Measurements from ENCODE around the gene PFKFB2.

The PFKFB2 gene

DNA sequence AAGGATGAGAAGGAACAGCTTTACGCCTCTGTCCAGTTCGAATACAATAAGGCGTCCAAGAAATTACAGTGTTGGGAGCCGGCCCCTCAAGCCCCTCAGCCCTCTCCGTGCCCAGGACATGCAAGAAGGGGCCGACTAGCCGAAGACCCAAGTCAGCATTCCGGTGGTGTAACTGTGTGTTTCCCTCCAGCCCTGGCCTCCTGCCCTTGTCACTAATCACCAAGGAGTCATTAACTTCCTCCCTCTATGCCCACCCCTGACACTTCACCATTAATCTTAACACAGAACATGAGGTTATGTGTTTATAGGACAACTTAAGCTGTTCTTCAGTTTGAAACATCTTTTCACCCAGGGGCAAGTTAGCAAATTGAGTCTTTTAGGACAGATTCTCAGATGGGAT lies 19.2 kb downstream of the PFKFB2 start:
- Histone ChIP-seq H3K36me3 (ENCODE audit: insufficient read depth, low read length) (no peaks in the 10 kb centered on the region), H3K9ac (ENCODE audit: insufficient read length) (no peak overlapping the region), H3K9me3 (ENCODE audit: low read depth, low read length) (no peaks in the 10 kb centered on the region), H3K27ac (no peak overlapping the region), H3K4me3 (no peak overlapping the region)
- no peak for TF ChIP-seq EZH2 (IDR thresholded peaks at IDR 0.05)
- no peak for TF ChIP-seq POLR2AphosphoS5 (IDR thresholded peaks at IDR 0.05; ENCODE audit: borderline replicate concordance, low read depth, low read length)
- no peak for TF ChIP-seq FOXP2 (optimal IDR thresholded peaks at IDR 0.05; ENCODE audit: control extremely low read depth, extremely low read length, insufficient read depth)
- no peak for DNase-seq (ENCODE audit: low read depth, low spot score)

- Histone ChIP-seq H3K9me3 (ENCODE audit: low read depth, low read length) (no peaks in the 10 kb centered on the region), H3K9ac (ENCODE audit: insufficient read length) (no peak overlapping the region), H3K36me3 (ENCODE audit: insufficient read depth, low read length) (no peaks in the 10 kb centered on the region), H3K4me3 (no peak overlapping the region), H3K27ac (no peak overlapping the region)
- no peak for DNase-seq (ENCODE audit: low read depth, low spot score)
- TF ChIP-seq POLR2AphosphoS5 (IDR thresholded peaks at IDR 0.05; ENCODE audit: borderline replicate concordance, low read depth, low read length) (no peak), FOXP2 (optimal IDR thresholded peaks at IDR 0.05; ENCODE audit: control extremely low read depth, extremely low read length, insufficient read depth) (no peak), EZH2 (IDR thresholded peaks at IDR 0.05) (no peak)
Measured at GRCh38 chr1:207073906-207074820, 21.1 kb downstream of the PFKFB2 start.

DNA sequence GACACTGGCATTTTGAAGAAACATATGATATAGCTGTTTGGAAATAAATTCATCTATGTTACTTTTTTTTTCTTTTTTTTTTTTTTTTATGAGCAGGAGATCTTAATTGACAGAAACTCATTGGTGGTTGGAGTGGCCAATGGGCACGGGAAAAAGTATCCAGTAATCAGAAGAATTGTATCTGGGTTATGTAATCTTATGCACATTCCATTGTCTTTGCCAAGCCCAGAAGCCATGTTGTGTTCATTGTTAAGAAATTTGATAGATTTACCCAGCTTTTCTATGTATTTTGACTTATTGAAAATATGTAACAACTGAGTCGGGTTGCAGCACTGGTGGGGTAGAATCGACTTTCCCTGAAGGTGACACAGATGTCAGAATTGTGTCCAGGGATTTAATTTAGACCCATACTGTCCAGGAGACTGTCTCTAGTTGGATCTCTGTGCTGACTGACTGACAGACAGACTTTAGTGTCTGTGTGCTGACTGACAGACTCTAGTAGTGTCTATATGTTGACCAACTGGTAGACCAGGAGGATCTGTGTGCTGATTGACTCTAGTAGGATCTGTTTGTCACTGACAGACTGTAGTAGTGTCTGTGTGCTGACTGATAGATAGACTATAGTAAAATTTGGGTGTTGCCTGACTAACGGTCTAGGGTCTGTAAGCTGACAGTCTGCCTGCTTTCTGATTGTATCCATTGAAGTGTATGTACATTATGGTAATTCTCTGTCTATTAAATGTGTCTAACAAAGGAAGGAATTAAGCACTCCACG lies 23.3 kb downstream of the PFKFB2 start:
- Histone ChIP-seq H3K27ac (no peak overlapping the region), H3K4me3 (no peak overlapping the region), H3K9me3 (ENCODE audit: low read depth, low read length) (no peaks in the 10 kb centered on the region), H3K36me3 (ENCODE audit: insufficient read depth, low read length) (no peaks in the 10 kb centered on the region), H3K9ac (ENCODE audit: insufficient read length) (no peak overlapping the region)
- TF ChIP-seq EZH2 (IDR thresholded peaks at IDR 0.05), result no peak
- no peak for TF ChIP-seq POLR2AphosphoS5 (IDR thresholded peaks at IDR 0.05; ENCODE audit: borderline replicate concordance, low read depth, low read length)
- TF ChIP-seq FOXP2 (optimal IDR thresholded peaks at IDR 0.05; ENCODE audit: control extremely low read depth, extremely low read length, insufficient read depth), result no peak
- no peak for DNase-seq (ENCODE audit: low read depth, low spot score)

DNA sequence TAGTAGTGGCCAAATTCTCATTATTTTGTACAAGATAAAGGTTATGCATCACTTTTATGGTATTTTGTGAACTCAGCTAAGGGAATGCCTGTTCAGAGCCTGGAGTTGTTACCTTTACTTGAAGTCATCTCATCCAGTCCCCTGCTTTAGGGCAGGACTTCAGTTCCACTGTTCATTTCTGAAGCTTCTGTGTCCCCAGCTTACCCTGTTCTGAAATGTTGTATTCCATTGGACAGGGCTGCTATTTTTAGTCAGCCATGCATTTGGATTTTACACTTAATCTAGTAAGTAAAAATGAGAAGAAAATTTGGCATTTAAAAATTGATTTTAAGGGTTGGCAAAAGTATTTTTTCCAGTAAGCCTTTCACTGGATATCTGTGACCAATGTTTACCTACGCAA lies 23.9 kb downstream of the PFKFB2 start:
- Histone ChIP-seq H3K9me3 (ENCODE audit: low read depth, low read length) (no peaks in the 10 kb centered on the region), H3K36me3 (ENCODE audit: insufficient read depth, low read length) (no peaks in the 10 kb centered on the region), H3K4me3 (no peak overlapping the region), H3K27ac (no peak overlapping the region), H3K9ac (ENCODE audit: insufficient read length) (no peak overlapping the region)
- no peak for DNase-seq (ENCODE audit: low read depth, low spot score)
- TF ChIP-seq FOXP2 (optimal IDR thresholded peaks at IDR 0.05; ENCODE audit: control extremely low read depth, extremely low read length, insufficient read depth) (no peak), POLR2AphosphoS5 (IDR thresholded peaks at IDR 0.05; ENCODE audit: borderline replicate concordance, low read depth, low read length) (no peak), EZH2 (IDR thresholded peaks at IDR 0.05) (no peak)

- Histone ChIP-seq H3K9me3 (ENCODE audit: low read depth, low read length) (no peaks in the 10 kb centered on the region), H3K4me3 (no peak overlapping the region), H3K9ac (ENCODE audit: insufficient read length) (no peak overlapping the region), H3K36me3 (ENCODE audit: insufficient read depth, low read length) (no peaks in the 10 kb centered on the region), H3K27ac (no peak overlapping the region)
- TF ChIP-seq POLR2AphosphoS5 (IDR thresholded peaks at IDR 0.05; ENCODE audit: borderline replicate concordance, low read depth, low read length), result no peak
- no peak for TF ChIP-seq FOXP2 (optimal IDR thresholded peaks at IDR 0.05; ENCODE audit: control extremely low read depth, extremely low read length, insufficient read depth)
- no peak for TF ChIP-seq EZH2 (IDR thresholded peaks at IDR 0.05)
- peak; percentile 65 for DNase-seq (ENCODE audit: low read depth, low spot score)
Measured at GRCh38 chr1:207077470-207078377, 24.6 kb downstream of the PFKFB2 start.

DNA sequence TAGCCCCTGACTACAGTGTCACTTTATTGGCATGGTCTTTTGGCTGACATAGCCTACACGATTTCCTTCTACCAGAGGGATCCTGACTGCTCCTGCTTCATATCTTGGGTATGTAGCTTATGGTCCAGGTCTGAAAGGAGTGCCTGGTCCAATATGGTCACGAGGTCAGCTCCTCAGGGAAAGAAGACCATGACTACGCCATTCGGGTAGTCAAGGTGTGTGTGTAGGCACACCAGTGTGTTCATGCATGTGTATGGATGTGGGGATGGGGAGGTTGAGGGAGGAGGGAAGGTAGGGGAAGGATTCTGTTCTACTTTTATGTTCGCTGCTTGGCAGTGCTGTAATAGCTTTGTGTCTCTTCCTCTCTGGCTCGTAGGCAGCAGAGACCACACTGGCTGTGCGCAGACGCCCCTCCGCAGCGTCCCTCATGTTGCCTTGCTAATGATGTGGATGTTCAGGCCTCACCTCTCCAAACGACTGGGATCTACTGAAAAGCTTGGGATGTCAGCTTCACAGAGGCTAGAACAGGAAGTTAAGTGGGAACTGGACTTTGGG lies 25.6 kb downstream of the PFKFB2 start:
- Histone ChIP-seq H3K36me3 (ENCODE audit: insufficient read depth, low read length) (no peaks in the 10 kb centered on the region), H3K9me3 (ENCODE audit: low read depth, low read length) (no peaks in the 10 kb centered on the region), H3K9ac (ENCODE audit: insufficient read length) (no peak overlapping the region), H3K4me3 (no peak overlapping the region), H3K27ac (no peak overlapping the region)
- DNase-seq (ENCODE audit: low read depth, low spot score), result no peak
- no peak for TF ChIP-seq EZH2 (IDR thresholded peaks at IDR 0.05)
- TF ChIP-seq POLR2AphosphoS5 (IDR thresholded peaks at IDR 0.05; ENCODE audit: borderline replicate concordance, low read depth, low read length), result no peak
- TF ChIP-seq FOXP2 (optimal IDR thresholded peaks at IDR 0.05; ENCODE audit: control extremely low read depth, extremely low read length, insufficient read depth), result no peak

DNA sequence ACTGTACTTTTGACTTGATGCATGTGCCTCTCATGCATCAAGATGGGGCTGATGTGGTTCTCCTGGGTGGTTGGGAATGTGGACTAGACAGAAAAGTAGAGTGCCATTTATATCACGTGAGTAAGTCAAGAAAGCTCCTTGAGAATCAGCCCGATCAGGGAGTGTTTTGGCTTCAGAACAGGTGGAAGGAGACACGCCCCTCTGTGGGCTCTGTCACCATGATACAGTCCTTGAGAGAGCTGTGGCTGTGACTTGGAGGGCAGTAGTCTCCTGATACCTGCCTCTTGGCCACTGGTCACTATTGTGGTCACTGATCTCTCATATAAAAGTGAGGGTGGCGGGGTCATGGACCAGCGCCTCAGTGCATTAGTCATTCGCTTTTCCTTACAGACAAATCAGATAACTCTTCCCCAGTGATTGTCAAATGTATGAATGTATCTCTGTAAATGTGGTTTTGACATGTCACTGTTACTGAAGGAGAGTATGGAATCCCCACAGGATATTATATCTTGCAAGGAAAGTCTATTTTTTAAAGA lies 26.7 kb downstream of the PFKFB2 start:
- DNase-seq (ENCODE audit: low read depth, low spot score), result no peak
- Histone ChIP-seq H3K4me3 (no peak overlapping the region), H3K9ac (ENCODE audit: insufficient read length) (no peak overlapping the region), H3K27ac (no peak overlapping the region), H3K36me3 (ENCODE audit: insufficient read depth, low read length) (no peaks in the 10 kb centered on the region), H3K9me3 (ENCODE audit: low read depth, low read length) (no peaks in the 10 kb centered on the region)
- TF ChIP-seq FOXP2 (optimal IDR thresholded peaks at IDR 0.05; ENCODE audit: control extremely low read depth, extremely low read length, insufficient read depth) (no peak), EZH2 (IDR thresholded peaks at IDR 0.05) (no peak), POLR2AphosphoS5 (IDR thresholded peaks at IDR 0.05; ENCODE audit: borderline replicate concordance, low read depth, low read length) (no peak)

Data from SK-N-MC (cell line).